HG03354 (cell line): ENCODE data around the gene CYP27A1.

ENCODE experiments used
- ATAC-seq: cut with Tn5 transposase; IDR thresholded peaks from one replicate; pipeline ENCODE4 v1.9.1; 2021; ENCODE audit warnings: mild to moderate bottlenecking; ENCODE audit not compliant: unreplicated experiment, poor library complexity, severe bottlenecking

The CYP27A1 gene

GRCh38 chr2:218854860-218855259 is 72.9 kb downstream of the CYP27A1 start:
- no peak for ATAC-seq

GRCh38 chr2:218855305-218856166 is 73.6 kb downstream of the CYP27A1 start:
- no peak for ATAC-seq

GRCh38 chr2:218856167-218856895 is 74.4 kb downstream of the CYP27A1 start:
- no peak for ATAC-seq

- ATAC-seq = no peak
These were observed 74.9 kb downstream of the CYP27A1 start for GRCh38 chr2:218856896-218857243.

- no peak for ATAC-seq
These were observed 75.6 kb downstream of the CYP27A1 start for GRCh38 chr2:218857371-218858137.

GRCh38 chr2:218858138-218858445 is 76.1 kb downstream of the CYP27A1 start:
- ATAC-seq = no peak

GRCh38 chr2:218858671-218859555 is 77.0 kb downstream of the CYP27A1 start:
- no peak for ATAC-seq

GRCh38 chr2:218859556-218859987 is 77.6 kb downstream of the CYP27A1 start, which contains the start of gene WNT6:
TSS of gene WNT6 (plus strand) at chr2:218859805. CDS start at chr2:218860038, 233 bp downstream.
- ATAC-seq = no peak

- ATAC-seq = no peak
These were observed 78.3 kb downstream of the CYP27A1 start for GRCh38 chr2:218859988-218860831.

GRCh38 chr2:218860950-218861381 is 79.0 kb downstream of the CYP27A1 start:
- no peak for ATAC-seq

- ATAC-seq = no peak
These were observed 79.8 kb downstream of the CYP27A1 start for GRCh38 chr2:218861645-218862318.

GRCh38 chr2:218863021-218863520 is 81.1 kb downstream of the CYP27A1 start:
- no peak for ATAC-seq
